ENCODE data around the gene CKAP4. TPM values are rescaled to one million over a fixed set of nuclear protein-coding genes. Genes with fewer than 3 reads are reported as not detected.

CKAP4 gene
- total and polyA plus RNA-seq, 2 experiments from 2014 or later: 32.3 to 58.8 TPM

- no peak for TF ChIP-seq NANOG (IDR thresholded peaks at IDR 0.05; ENCODE audit: borderline replicate concordance)
- TF ChIP-seq ETS1 (IDR thresholded peaks at IDR 0.05): no peak
- no peak for TF ChIP-seq CTCF (conservative IDR thresholded peaks at IDR 0.05; ENCODE audit: low read depth in 2 of 2)
- TF ChIP-seq POLR2AphosphoS5 (IDR thresholded peaks at IDR 0.05; ENCODE audit: low read depth): no peak
- no peak for TF ChIP-seq EZH2phosphoT487 (IDR thresholded peaks at IDR 0.05; ENCODE audit: unreplicated experiment)
- no peak for TF ChIP-seq ZNF331 (CRISPR knock-in tag; IDR thresholded peaks at IDR 0.05; ENCODE audit: low read depth)
These were observed 43.5 kb downstream of the CKAP4 start (continued) for GRCh38 chr12:106204312-106204711.

GRCh38 chr12:106197906-106198623, 49.8 kb downstream of the CKAP4 start:
- Mint-ChIP-seq H3K4me3 (no peak overlapping the region), H3K36me3 (ENCODE audit: low read depth) (no peaks in the 10 kb centered on the region), H3K27me3 (ENCODE audit: insufficient read depth, low read depth, poor library complexity) (peaks cover 3% of the 10 kb centered on the region), H3K4me1 (no peaks in the 10 kb centered on the region; the same call in 2 of the 3 replicates), H3K27ac (no peak overlapping the region), H3K9me3 (peaks cover 3% of the 10 kb centered on the region; the same call in 1 of the 3 replicates)
- no peaks in the 10 kb centered on the region for H4K20me1 ChIP-seq (replicated peaks; ENCODE audit: insufficient read depth)
- H3K4me3 ChIP-seq: no peak overlapping the region
- DNase-seq (ENCODE audit: low spot score) (no peak), ATAC-seq (no peak)
- H3K36me3 ChIP-seq (ENCODE audit: insufficient read depth): no peaks in the 10 kb centered on the region
- H2AFZ ChIP-seq: no peak overlapping the region
- no peaks in the 10 kb centered on the region for H3K27me3 ChIP-seq (ENCODE audit: insufficient read depth)
- H3K4me2 ChIP-seq: no peak overlapping the region
- H3K79me2 ChIP-seq (replicated peaks; ENCODE audit: insufficient read depth): no peaks in the 10 kb centered on the region
- no peaks in the 10 kb centered on the region for H3F3A ChIP-seq (replicated peaks; ENCODE audit: low read depth)
- 0 out of 2 replicates have a peak, but pooled peaks cover 6% of the 10 kb centered on the region for H3K9me2 ChIP-seq (ENCODE audit: insufficient read depth)
- no peaks in the 10 kb centered on the region for H3K4me1 ChIP-seq (ENCODE audit: insufficient read depth)
- no peak overlapping the region for H3K27ac ChIP-seq (ENCODE audit: low read depth)
- TF ChIP-seq NANOG (IDR thresholded peaks at IDR 0.05; ENCODE audit: borderline replicate concordance): no peak
- TF ChIP-seq EZH2 (IDR thresholded peaks at IDR 0.05; ENCODE audit: low read depth, unreplicated experiment): no peak
- no peak for TF ChIP-seq POLR2AphosphoS5 (IDR thresholded peaks at IDR 0.05; ENCODE audit: low read depth)
- TF ChIP-seq ZNF331 (CRISPR knock-in tag; IDR thresholded peaks at IDR 0.05; ENCODE audit: low read depth): no peak
- TF ChIP-seq ZNF114 (CRISPR knock-in tag; IDR thresholded peaks at IDR 0.05): no peak
- no peak for TF ChIP-seq EZH2phosphoT487 (IDR thresholded peaks at IDR 0.05; ENCODE audit: unreplicated experiment)
- TF ChIP-seq CTCF (conservative IDR thresholded peaks at IDR 0.05; ENCODE audit: low read depth in 2 of 2): no peak
- no peak for TF ChIP-seq CREB1 (CRISPR knock-in tag; IDR thresholded peaks at IDR 0.05; ENCODE audit: low read depth)
- TF ChIP-seq REST (IDR thresholded peaks at IDR 0.05; ENCODE audit: unreplicated experiment): no peak
- no peak for TF ChIP-seq JUNB (IDR thresholded peaks at IDR 0.05; ENCODE audit: unreplicated experiment)
- no peak for TF ChIP-seq STAT1 (IDR thresholded peaks at IDR 0.05; ENCODE audit: unreplicated experiment)
